VCaP (cell line): ENCODE data around the gene ZBTB43.

Experiments used
- H3K27ac ChIP-seq: fragments of 450-650 bp; 2 replicates; pipeline ENCODE4 v1.5.1; 2017
- CTCF ChIP-seq: fragments of 450-650 bp; conservative IDR thresholded peaks from 2 replicates; pipeline ENCODE4 v1.5.1; 2017; ENCODE audit warnings: mild to moderate bottlenecking, moderate library complexity

Gene ZBTB43

DNA sequence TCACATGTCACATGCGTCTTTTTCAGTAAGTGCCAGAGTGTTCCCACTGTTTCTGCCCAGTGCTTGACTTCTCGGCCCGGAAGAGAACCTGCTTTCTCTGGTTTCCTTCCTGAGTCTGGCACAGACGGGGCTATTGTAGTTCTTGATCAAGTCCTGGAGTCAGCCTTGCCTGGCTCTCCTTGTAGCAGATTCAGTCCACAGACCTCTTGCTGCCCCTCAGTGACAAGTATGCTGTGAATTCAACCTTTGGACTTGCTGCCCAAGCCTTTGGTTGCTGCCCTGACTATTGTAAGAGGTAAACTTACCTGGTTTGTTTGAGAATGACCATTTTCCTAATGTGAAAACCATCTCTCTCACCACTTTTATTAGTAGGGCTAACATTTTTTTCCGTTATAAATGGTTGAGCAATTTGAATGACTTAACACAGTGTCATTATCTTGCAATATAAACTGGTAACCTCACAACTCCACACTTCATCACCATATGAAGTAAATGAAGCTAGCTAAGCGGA is 80.3 kb downstream of the ZBTB43 start:
- no peak for TF ChIP-seq CTCF
- no peak overlapping the region for H3K27ac ChIP-seq

DNA sequence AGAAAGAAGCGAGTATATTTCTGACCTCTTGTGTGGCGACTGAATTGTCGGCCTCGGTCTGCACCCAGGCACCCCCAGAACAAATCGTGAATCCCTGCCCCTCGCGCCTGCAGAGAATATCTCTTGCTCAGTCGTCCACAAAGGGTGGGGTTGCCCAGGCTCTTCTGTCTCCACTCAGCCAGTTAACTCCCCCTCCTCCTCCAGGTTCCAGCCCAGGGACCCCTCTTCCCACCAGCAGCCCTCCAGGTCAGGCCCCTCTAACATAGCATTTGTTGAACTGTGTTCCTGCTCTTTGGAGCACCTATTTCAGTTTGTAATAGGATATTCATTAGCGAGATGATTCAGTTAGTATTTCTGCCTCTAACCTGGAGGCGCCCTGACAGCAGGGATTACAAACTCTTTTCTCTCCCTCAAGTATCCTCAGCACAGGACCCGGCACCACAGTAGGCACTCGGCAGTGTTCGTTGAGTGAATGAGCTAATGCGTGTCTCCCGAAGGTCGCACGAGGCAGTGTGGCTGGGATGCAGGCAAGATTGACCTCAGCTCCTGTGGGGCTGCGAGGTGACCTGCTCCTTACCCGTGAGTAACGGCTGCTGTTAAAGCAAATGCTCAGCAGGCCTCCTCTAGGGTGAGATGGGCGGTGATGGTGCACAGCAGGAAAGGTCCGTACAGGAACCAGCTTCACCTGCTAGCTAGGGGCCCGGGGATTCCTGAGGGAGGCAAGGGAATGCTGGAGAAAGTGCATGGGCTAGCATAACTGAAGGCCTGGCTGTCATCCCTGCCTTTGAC is 81.4 kb downstream of the ZBTB43 start:
- no peak for TF ChIP-seq CTCF
- H3K27ac ChIP-seq, result no peak overlapping the region

- no peak for TF ChIP-seq CTCF
- H3K27ac ChIP-seq, result no peak overlapping the region
These were observed 82.1 kb downstream of the ZBTB43 start for GRCh38 chr9:126886897-126887296.
